Activated T-cell treated with anti-CD3 and anti-CD28 coated beads, Interleukin-2, amount 50 U/mL, for 4 hours (primary cell): ENCODE measurements around the gene ARAP3. TPM values are rescaled to one million over a fixed set of nuclear protein-coding genes. Genes with fewer than 3 reads are reported as not detected.

Experiments
- ATAC-seq, 2 donors: fragments of 200-7000 bp; cut with Tn5 transposase; one replicate each; pipeline ENCODE4 v1.10.0; 2021
- DNase-seq: peaks from one replicate; pipeline ENCODE4 v3.0.0-alpha.2; 2020
- H3K27me3 Mint-ChIP-seq: one replicate; pipeline ENCODE4 v1.8.0; 2021; ENCODE audit warnings: low read depth, mixed read lengths
- H3K36me3 Mint-ChIP-seq: one replicate; pipeline ENCODE4 v1.8.0; 2022; ENCODE audit warnings: mixed read lengths; ENCODE audit not compliant: insufficient read depth
- H3K4me1 Mint-ChIP-seq: one replicate; pipeline ENCODE4 v1.8.0; 2021; ENCODE audit warnings: low read depth, mixed read lengths
- H3K4me3 Mint-ChIP-seq: one replicate; pipeline ENCODE4 v1.8.0; 2021; ENCODE audit warnings: mild to moderate bottlenecking, moderate library complexity, mixed read lengths
- H3K9me3 Mint-ChIP-seq: one replicate; pipeline ENCODE4 v1.8.0; 2021; ENCODE audit warnings: mixed read lengths
- total RNA-seq, 3 donors: library from RNA; stranded (reverse); gene quantifications; one replicate each; pipeline ENCODE4 v1.2.1, GENCODE V29; 2021

The ARAP3 gene
- total RNA-seq, 3 donors from 2014 or later, result 0.56 to 2.0 (median 1.1) TPM

DNA sequence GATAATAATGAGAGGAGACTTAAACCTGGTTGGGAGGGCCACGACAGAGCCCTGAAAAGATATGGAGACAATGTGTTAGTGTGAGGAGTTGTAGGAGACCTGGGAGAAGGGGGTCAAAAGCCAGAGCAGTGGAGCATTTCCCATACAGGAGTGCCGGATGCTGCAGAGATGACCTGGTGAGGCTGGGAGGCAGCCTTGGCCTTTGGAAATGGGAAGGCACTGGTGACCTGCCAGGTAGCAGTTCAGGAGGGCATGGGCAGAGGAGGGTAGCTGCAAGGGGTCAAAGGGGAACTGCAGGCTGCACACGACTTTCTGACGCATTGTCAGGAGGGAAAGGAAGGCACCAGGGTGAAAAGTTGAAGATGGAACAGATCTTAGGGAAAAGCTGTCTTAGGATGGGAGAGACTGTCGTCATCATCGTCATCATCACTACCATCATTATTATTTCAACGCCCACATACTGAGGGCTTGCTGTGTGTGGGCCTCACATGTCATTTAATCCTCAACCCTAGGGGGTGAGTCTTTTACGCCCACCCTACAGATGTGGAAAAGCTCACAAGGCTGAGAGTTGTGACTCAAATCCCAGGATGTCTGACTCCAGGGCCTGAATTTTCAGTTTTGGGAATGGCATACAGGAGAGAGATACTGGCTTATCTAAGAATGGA is 13.3 kb downstream of the ARAP3 start:
- DNase-seq (no peak), ATAC-seq (no peak)
- peaks cover 3% of the 10 kb centered on the region for H3K4me1 Mint-ChIP-seq
- no peaks in the 10 kb centered on the region for H3K36me3 Mint-ChIP-seq
- no peak overlapping the region for H3K4me3 Mint-ChIP-seq
- no peaks in the 10 kb centered on the region for H3K9me3 Mint-ChIP-seq
- no peaks in the 10 kb centered on the region for H3K27me3 Mint-ChIP-seq

DNA sequence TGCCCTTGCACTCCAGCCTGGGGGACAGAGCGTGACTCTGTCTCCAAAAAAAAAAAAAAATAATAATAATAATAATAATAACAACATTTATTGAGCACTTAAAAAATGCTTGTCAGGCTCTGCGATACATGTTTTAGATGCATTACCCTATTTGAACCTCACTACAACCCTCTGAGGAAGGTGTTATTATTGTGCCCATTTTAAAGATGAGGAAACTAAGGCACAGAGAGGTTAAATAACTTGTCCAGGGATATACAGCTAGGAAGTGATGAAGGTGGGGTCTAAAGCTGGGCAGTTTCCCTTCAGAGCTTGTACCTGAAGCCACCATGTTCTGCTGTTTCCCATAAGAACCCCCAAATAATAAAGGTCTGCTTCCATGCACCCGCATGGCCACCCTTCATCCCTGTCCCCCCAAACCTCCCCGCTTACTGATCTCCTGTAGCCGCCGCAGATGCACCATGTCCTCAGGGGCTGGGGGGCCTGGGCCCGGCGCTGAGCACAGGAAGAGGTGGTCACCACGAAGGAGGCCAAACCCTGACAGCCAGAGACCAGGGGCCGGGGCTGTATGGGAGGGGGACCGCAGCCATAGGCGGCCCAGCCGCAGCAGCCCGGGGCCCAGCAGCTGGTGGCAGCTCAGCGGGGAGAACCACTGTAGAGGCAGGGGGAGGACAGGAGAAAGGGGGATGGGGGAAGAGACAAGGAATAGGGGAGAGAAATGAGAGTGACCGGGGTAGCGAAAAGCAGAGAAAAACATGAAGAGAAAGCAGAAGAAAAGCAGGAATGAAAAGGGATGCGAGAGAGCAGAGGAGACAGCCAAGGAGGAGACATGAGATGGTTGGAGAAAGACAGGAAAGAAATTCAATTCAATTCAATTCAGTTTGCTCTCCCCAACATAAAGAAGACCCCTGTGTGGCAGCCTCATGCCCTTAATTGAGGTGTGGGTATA is 15.8 kb downstream of the ARAP3 start:
- H3K9me3 Mint-ChIP-seq, result no peaks in the 10 kb centered on the region
- DNase-seq (no peak), ATAC-seq (no peak)
- H3K27me3 Mint-ChIP-seq, result no peaks in the 10 kb centered on the region
- no peaks in the 10 kb centered on the region for H3K36me3 Mint-ChIP-seq
- no peak overlapping the region for H3K4me3 Mint-ChIP-seq
- peaks cover 3% of the 10 kb centered on the region for H3K4me1 Mint-ChIP-seq

DNA sequence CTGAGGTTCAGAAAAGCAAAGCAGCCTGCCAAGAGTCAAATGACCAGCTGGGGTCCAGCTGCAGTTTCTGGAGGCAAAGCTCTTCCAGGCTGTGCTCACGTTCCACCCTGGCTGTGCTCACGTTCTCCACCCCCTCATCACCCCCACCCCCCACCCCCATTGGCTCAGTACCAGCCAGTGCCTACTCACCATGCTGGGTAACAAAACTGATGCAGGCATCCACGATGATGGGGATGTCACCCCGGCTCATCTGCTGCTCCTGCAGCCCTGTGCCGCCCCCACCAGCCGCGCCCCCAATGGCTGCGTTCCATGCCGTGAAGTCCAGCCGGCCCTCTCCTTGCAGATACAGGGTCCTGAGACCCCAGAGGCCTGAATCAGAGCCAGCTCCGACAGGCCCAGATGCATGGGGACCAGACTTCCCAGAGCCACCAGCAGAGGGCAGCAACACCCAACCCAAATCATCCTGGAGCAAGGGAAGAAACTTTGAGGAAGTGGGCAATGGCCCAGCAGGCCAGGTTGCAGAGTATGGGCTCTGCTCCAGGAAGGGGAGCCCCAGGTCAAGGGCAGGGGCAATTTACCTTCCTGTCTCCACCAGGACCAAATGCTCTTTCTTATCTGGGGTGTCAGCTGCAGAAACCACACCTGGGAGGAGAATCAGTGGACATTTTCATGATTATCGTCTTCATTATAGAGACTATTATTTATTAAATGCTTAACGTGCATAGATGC is 17.1 kb downstream of the ARAP3 start:
- H3K27me3 Mint-ChIP-seq, result no peaks in the 10 kb centered on the region
- H3K9me3 Mint-ChIP-seq, result no peaks in the 10 kb centered on the region
- H3K4me3 Mint-ChIP-seq, result no peak overlapping the region
- no peaks in the 10 kb centered on the region for H3K36me3 Mint-ChIP-seq
- peak; percentile 93 to 95 for ATAC-seq
- DNase-seq, result peak; percentile 72
- peaks cover 3% of the 10 kb centered on the region for H3K4me1 Mint-ChIP-seq

DNA sequence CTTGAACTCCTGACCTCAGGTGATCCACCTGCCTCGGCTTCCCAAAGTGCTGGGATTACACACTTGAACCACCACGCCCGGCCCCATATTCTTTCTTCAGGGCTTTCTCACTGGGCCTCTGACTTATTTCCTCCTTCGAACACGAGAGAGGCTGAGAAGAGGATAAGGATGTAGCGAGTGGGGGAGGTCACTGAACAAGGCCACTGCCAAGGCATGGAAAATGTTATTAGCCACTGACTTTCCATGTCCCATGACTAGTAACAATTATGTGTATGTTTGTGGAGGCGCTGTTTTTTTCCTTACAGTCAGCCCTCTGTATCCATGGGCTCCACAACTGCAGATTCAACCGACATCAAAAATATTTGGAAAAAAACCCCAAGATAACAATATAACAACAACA is 18.5 kb downstream of the ARAP3 start:
- Mint-ChIP-seq H3K36me3 (no peaks in the 10 kb centered on the region), H3K27me3 (no peaks in the 10 kb centered on the region), H3K4me3 (no peak overlapping the region), H3K9me3 (no peaks in the 10 kb centered on the region), H3K4me1 (peaks cover 3% of the 10 kb centered on the region)
- ATAC-seq, result no peak
- no peak for DNase-seq

DNA sequence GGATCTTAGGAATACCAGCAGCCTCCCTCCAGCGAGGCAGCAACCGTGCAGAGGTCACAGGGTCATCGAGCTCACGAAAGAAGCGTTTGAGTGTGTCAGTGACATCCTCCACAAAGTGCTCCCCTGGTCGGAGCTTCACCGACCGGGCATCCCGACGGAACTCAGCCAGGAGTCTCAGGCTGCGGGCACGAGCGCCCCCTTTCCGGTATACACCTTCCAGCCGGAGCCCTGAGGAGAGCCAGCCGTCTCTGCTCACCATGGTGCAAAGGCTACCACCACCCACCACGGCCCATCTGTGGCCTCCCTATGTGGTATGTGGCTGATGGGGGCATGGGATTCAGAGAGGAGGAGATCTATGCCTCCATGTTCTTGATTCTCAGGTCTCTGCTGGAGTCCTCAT is 20.0 kb downstream of the ARAP3 start:
- no peaks in the 10 kb centered on the region for H3K36me3 Mint-ChIP-seq
- DNase-seq, result no peak
- H3K4me1 Mint-ChIP-seq, result peaks cover 3% of the 10 kb centered on the region
- no peaks in the 10 kb centered on the region for H3K27me3 Mint-ChIP-seq
- no peak for ATAC-seq
- H3K9me3 Mint-ChIP-seq, result no peaks in the 10 kb centered on the region
- H3K4me3 Mint-ChIP-seq, result no peak overlapping the region

DNA sequence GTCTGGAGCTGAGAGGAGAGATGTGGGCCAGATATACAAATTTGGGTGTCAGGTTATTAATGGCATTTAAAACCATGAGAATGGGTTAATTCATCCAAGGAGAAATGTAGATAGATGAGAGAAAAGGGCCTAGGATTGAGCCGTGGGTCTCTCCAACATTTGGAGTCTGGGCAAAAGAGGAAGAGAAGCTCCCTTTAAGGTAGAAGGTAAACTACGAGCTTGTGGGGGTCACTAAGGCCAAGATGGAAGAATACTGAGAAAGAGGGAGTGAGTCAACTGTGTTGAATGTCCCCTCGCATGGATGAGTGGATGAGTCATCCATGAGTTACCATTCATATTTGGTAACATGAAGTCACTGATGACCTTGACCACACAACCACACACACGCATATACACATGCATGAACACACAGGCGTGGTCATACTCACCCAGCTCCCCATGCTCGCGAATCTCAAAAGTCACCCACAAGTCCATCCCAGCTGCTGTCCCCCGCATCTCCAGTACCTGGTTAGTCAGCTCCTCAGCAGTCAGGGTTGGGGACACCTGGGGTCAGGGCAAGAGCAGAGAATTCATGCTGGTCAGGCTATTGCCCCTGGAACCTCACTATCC is 24.0 kb downstream of the ARAP3 start:
- no peaks in the 10 kb centered on the region for H3K9me3 Mint-ChIP-seq
- no peaks in the 10 kb centered on the region for H3K36me3 Mint-ChIP-seq
- no peak overlapping the region for H3K4me3 Mint-ChIP-seq
- DNase-seq, result no peak
- H3K4me1 Mint-ChIP-seq, result no peaks in the 10 kb centered on the region
- peak in 1 of 2 donors; percentile 58 for ATAC-seq
- no peaks in the 10 kb centered on the region for H3K27me3 Mint-ChIP-seq

DNA sequence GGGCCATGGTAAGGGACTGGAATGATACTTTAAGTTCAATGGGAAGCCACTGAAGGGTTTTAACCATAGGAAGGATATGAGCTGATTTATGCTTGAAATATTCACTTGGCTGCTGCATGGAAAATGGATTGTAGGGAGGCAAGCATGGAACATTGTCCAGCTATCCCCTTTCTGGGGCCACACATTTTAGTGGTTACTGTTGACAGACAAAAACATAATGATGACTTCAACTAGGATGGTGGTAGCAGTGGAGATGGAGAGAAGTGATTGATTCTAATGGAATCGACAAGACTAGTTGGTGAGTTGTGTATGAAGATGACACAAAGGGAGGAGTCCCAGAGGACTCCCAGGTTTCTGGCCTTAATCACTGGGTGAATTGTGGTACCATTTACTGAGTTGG is 24.6 kb downstream of the ARAP3 start:
- ATAC-seq, result no peak
- no peaks in the 10 kb centered on the region for H3K9me3 Mint-ChIP-seq

DNA sequence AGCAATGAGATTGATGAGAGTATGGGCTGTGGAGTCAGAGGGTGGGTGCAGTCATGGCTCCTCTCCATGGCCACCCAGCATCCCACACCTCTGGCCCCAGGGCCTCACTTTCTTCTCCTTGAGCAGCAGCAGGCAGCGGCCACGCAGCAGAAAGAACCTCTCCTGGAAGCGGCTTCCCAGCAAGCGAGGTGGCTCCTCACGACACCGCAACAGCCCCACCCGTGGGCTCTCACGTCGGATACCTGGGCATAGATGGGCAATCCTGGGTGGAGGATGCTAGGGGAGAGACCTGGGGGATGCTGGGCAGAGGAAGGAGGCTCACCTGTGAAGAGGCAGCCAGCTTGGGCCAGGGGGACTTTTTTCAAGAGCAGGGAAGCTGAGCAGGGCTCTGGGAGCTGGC is 25.6 kb downstream of the ARAP3 start:
- H3K9me3 Mint-ChIP-seq, result no peaks in the 10 kb centered on the region
- H3K27me3 Mint-ChIP-seq, result no peaks in the 10 kb centered on the region
- DNase-seq, result no peak
- H3K36me3 Mint-ChIP-seq, result no peaks in the 10 kb centered on the region
- peaks cover 13% of the 10 kb centered on the region for H3K4me1 Mint-ChIP-seq
- no peak for ATAC-seq
- no peak overlapping the region for H3K4me3 Mint-ChIP-seq

More for the DNA sequence above, 24.6 kb downstream of the ARAP3 start:
- no peaks in the 10 kb centered on the region for H3K27me3 Mint-ChIP-seq
- H3K4me3 Mint-ChIP-seq, result no peak overlapping the region
- peaks cover 4% of the 10 kb centered on the region for H3K4me1 Mint-ChIP-seq
- no peaks in the 10 kb centered on the region for H3K36me3 Mint-ChIP-seq
- no peak for DNase-seq

DNA sequence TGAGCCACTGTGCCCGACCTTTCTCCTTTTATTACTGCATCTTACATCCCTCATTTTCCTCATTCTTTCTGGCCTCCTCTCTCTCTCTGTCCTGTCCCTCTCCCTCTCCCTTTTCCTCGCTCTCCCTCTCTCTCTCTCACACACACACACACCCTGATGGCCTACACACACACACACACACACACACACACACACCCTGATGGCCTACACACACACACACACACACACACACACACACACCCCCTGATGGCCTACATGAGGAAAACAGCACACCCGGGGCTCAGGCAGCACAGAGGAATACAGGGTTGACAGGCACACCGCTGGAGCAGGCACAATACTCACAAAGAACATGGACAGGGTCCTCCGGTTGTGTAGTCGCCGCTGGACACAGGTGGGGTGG is 27.0 kb downstream of the ARAP3 start:
- no peak overlapping the region for H3K4me3 Mint-ChIP-seq
- no peaks in the 10 kb centered on the region for H3K9me3 Mint-ChIP-seq
- ATAC-seq (no peak), DNase-seq (no peak)
- no peaks in the 10 kb centered on the region for H3K27me3 Mint-ChIP-seq
- no peaks in the 10 kb centered on the region for H3K36me3 Mint-ChIP-seq
- peaks cover 23% of the 10 kb centered on the region for H3K4me1 Mint-ChIP-seq

DNA sequence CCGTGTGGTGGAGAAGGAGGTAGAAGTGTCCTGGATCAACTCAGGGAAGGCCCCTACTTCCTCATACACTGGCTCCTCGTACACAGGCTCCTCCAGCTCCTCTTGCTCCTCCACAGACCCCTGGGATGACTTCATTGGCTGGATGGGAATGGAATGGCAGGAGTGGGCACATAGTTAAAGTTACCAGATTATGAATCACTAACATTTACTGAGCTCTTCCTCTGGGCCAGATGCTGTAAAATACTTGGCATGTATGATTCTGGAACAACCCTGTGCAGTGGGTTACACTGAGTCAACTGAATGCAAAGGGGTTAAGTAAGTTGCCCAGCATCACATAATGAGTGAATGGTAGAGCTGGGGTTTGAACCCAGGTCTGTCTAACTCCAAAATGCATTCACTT is 27.7 kb downstream of the ARAP3 start:
- H3K27me3 Mint-ChIP-seq, result no peaks in the 10 kb centered on the region
- H3K4me3 Mint-ChIP-seq, result no peak overlapping the region
- DNase-seq, result no peak
- ATAC-seq, result no peak
- H3K4me1 Mint-ChIP-seq, result peaks cover 30% of the 10 kb centered on the region
- H3K9me3 Mint-ChIP-seq, result no peaks in the 10 kb centered on the region
- no peaks in the 10 kb centered on the region for H3K36me3 Mint-ChIP-seq

DNA sequence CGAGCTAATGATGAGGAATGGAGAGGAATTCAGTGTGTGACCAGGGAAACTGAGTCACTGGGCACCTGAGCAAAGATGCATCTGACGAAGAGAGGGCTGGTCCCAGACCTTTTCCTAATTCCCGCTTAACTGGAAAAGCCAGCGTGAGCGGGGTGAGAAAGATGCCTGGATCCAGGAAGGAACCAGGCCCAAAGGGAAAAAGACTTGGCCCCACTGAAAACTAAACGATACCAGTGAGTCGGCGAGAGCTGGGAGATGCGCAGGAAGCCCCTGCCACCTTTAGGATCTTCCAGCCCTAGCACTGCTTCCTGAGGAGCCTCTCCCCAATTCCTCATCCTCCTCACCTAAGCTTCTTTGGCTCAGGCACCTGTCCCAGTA is 30.3 kb downstream of the ARAP3 start:
- DNase-seq, result no peak
- ATAC-seq, result no peak
- H3K4me3 Mint-ChIP-seq, result peak overlapping the region; percentile 93
- H3K27me3 Mint-ChIP-seq, result no peaks in the 10 kb centered on the region
- no peaks in the 10 kb centered on the region for H3K9me3 Mint-ChIP-seq
- H3K36me3 Mint-ChIP-seq, result peaks cover 2% of the 10 kb centered on the region
- peaks cover 33% of the 10 kb centered on the region for H3K4me1 Mint-ChIP-seq

DNA sequence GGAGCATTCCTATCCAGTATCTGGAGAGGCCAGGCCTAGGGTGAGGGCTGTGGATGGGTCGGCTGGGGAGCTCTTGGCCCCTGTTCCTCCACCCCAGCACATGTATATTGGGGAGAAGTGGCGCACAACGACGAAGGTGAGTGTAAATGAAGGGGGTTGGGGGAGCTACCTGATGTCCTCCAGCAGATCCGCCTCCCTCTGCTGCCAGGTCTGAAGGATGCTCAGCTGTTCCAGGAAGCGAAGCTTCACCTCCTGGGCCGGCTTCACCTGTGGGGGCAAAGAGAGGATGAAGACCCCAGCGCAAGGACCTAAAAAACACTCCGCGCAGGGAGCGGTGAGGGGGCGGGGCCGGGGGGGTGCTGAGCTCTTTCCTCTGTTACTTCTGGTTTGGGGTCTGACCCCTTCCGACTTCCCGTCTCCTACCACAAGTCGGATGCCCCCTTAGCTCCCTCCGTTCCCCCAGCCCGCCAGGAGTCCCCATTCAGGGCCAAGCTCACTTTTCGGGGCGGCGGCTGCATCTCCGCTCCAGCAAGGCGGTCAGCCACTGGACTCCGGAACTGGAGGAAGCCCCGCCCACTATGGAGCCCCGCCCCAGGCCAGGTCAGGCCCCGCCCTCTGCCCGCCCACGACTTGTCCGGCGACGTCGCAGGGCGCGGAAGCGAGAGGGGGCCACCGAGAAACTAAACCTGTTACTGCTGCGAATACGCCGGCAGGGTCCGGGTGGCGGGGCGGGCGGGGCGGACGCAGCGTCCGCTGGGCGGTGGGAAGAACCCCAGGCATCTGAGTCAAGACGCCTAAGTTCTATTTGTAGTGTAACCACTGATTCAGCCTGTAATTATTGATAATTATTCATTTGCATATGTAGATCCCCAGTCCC is 30.9 kb downstream of the ARAP3 start, which contains the start of gene FCHSD1:
FCHSD1 (minus strand) TSS at position 568 of the 877 bp plus-strand sequence; CDS start at position 518, 50 bp downstream.
- Mint-ChIP-seq H3K4me1 (peaks cover 33% of the 10 kb centered on the region), H3K27me3 (no peaks in the 10 kb centered on the region), H3K36me3 (peaks cover 8% of the 10 kb centered on the region), H3K9me3 (no peaks in the 10 kb centered on the region), H3K4me3 (peak within 1 kb of the TSS; percentile 93)
- peak; percentile 90 to 93 for ATAC-seq
- DNase-seq, result peak; percentile 73

DNA sequence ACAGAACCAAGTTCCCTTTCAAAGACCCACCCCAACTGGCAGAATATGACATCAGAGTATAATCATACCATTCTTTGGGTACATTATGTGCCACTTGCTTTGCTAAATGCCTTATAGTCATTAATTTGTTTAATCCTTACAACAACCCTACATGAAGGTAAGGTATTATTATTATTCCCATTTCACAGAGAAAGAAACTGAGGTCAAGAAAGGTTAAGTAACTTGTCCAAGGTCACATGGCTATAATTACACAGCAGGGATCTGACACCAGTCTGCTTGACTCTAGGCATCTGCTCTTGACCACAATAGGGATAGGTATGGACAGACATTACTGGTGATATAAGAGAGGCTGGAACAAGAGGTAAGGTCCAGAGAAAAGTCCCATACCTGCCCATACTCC is 32.1 kb downstream of the ARAP3 start:
- no peak for DNase-seq
- Mint-ChIP-seq H3K36me3 (peaks cover 15% of the 10 kb centered on the region), H3K27me3 (no peaks in the 10 kb centered on the region), H3K4me1 (peaks cover 35% of the 10 kb centered on the region), H3K9me3 (no peaks in the 10 kb centered on the region), H3K4me3 (peak overlapping the region; percentile 62)
- ATAC-seq, result no peak
